Activated B cell treated with CpG ODN at 0.5 μM for 24 hours (primary cell): ENCODE measurements around the gene ATP1A1. TPM values are rescaled to one million over a fixed set of nuclear protein-coding genes. Genes with fewer than 3 reads are reported as not detected.
A peak's percentile ranks its signal among the peaks of the same experiment; 100 is the strongest.

ENCODE experiments used
- ATAC-seq: fragments of 200-7000 bp; cut with Tn5 transposase; one replicate; pipeline ENCODE4 v1.10.0; 2021; ENCODE audit warnings: low read depth, mild to moderate bottlenecking, moderate library complexity
- CTCF ChIA-PET: fragments of 350-600 bp; sonication (Branson Sonifier 250); formaldehyde crosslinking; loops from one replicate; lab custom pipeline; 2021; ENCODE audit warnings: antibody characterized with exemption; lab: Charles Lee
- POLR2A ChIA-PET: fragments of 350-600 bp; sonication (Branson Sonifier 250); formaldehyde crosslinking; loops from one replicate; lab custom pipeline; 2021; ENCODE audit warnings: antibody characterized with exemption; lab: Charles Lee
- DNase-seq: peaks from one replicate; pipeline ENCODE4 v3.0.0; 2022
- H3K27ac Mint-ChIP-seq: one replicate; pipeline ENCODE4 v1.8.0; 2020; ENCODE audit warnings: mixed read lengths
- H3K27me3 Mint-ChIP-seq: one replicate; pipeline ENCODE4 v1.8.0; 2021; ENCODE audit warnings: mixed read lengths
- H3K36me3 Mint-ChIP-seq: one replicate; pipeline ENCODE4 v1.8.0; 2021; ENCODE audit warnings: low read depth, mixed read lengths
- H3K4me1 Mint-ChIP-seq: one replicate; pipeline ENCODE4 v1.8.0; 2021; ENCODE audit warnings: mixed read lengths
- H3K4me3 Mint-ChIP-seq: one replicate; pipeline ENCODE4 v1.8.0; 2020; ENCODE audit warnings: mild to moderate bottlenecking, mixed read lengths
- H3K9me3 Mint-ChIP-seq: one replicate; pipeline ENCODE4 v1.8.0; 2020; ENCODE audit warnings: mixed read lengths
- CTCF ChIP-seq: fragments of 200-600 bp; IDR thresholded peaks from one replicate; pipeline ENCODE4 v1.8.0; 2022; ENCODE audit warnings: antibody characterized with exemption, mild to moderate bottlenecking
- intact Hi-C: fragments of 100-400 bp; cut with micrococcal nuclease; formaldehyde crosslinking; loops from one replicate; pipeline ENCODE4 v1.15.1; 2024
- total RNA-seq: library from RNA; stranded (reverse); gene quantifications from 2 replicates; pipeline ENCODE4 v1.2.3, GENCODE V29; 2022

Gene ATP1A1
- total RNA-seq, 1 donor from 2014 or later = 151 TPM

- ChIA-PET POLR2A (interaction anchor here (0.9 kb wide), 1 partner anchor 10 kb away, joined by 5 read pairs; no protein-coding TSS in a partner anchor), CTCF (no interaction called here)
- no peak overlapping the region for H3K27ac Mint-ChIP-seq
- H3K36me3 Mint-ChIP-seq = peaks cover 100% of the 10 kb centered on the region
- no peak for DNase-seq
- no peak for ATAC-seq
- H3K9me3 Mint-ChIP-seq = no peaks in the 10 kb centered on the region
- no peak overlapping the region for H3K4me3 Mint-ChIP-seq
- no peaks in the 10 kb centered on the region for H3K27me3 Mint-ChIP-seq
- intact Hi-C loops = no loop called here
- no peaks in the 10 kb centered on the region for H3K4me1 Mint-ChIP-seq
- TF ChIP-seq CTCF = no peak
Measured at GRCh38 chr1:116401646-116402176, 28.7 kb downstream of the ATP1A1 start.

- Mint-ChIP-seq H3K9me3 (no peaks in the 10 kb centered on the region), H3K36me3 (peaks cover 100% of the 10 kb centered on the region), H3K27ac (peak overlapping the region; percentile 30), H3K4me3 (no peak overlapping the region), H3K4me1 (no peaks in the 10 kb centered on the region), H3K27me3 (no peaks in the 10 kb centered on the region)
- no peak for DNase-seq
- intact Hi-C loops = no loop called here
- ChIA-PET CTCF (no interaction called here), POLR2A (interaction anchor here (0.7 kb wide), 1 partner anchor 25 kb away, joined by 3 read pairs; no protein-coding TSS in a partner anchor)
- no peak for TF ChIP-seq CTCF
- ATAC-seq = no peak
Measured at GRCh38 chr1:116402333-116402732, 29.3 kb downstream of the ATP1A1 start.

DNA sequence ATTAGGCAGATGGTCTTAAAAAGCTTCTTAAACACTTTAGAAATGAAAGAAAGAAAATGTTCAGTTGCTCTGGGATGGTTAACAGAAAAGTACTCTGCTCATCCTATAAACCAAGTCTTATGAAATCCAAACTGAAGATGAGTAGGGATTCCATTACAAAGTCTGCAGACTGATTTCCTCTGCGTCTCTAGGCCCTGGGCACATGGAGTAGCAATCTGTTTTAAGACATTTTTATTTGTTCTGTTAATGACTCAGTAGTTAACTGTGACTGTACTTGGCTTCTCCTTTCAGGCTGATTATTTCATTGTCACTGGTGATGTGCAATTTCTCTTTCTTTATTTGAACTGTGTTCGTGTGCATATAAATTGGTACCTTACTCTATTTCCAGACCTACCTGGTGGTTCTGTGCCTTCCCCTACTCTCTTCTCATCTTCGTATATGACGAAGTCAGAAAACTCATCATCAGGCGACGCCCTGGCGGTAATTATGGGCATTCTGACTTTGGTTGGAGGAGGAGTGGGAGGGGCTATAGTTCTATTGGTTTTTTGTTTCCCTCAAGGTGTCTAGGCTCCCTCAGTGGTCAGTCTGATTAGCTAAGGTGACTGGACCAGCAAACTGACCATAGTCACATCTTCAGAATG, 30.6 kb downstream of the ATP1A1 start:
- ChIA-PET POLR2A (no interaction called here), CTCF (no interaction called here)
- H3K27me3 Mint-ChIP-seq = no peaks in the 10 kb centered on the region
- intact Hi-C loops = no loop called here
- H3K4me3 Mint-ChIP-seq = no peak overlapping the region
- DNase-seq (no peak), ATAC-seq (no peak)
- H3K27ac Mint-ChIP-seq = no peak overlapping the region
- no peaks in the 10 kb centered on the region for H3K4me1 Mint-ChIP-seq
- H3K36me3 Mint-ChIP-seq = peaks cover 96% of the 10 kb centered on the region
- no peak for TF ChIP-seq CTCF
- no peaks in the 10 kb centered on the region for H3K9me3 Mint-ChIP-seq

DNA sequence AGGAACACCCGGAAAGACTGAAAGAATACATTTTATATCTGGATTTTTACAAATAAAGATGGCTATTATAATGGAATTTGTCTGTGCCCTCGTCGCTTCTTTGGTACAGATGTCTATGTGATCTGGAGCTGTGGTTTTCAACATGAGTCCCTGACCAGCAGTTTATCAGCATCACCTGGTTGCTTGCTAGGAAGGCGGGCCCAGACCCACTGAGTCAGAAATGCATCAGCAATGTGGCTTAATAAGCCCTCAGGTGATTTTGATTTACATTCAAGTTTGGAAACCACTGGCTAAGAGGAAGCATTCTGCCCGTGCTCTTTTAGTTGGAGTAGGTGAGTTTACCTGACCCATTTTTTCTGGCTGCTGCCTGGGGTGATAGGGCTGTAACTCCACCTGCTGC, 31.7 kb downstream of the ATP1A1 start:
- peaks cover 85% of the 10 kb centered on the region for H3K36me3 Mint-ChIP-seq
- intact Hi-C loops = no loop called here
- no peaks in the 10 kb centered on the region for H3K27me3 Mint-ChIP-seq
- H3K27ac Mint-ChIP-seq = no peak overlapping the region
- CTCF ChIA-PET = no interaction called here
- DNase-seq (no peak), ATAC-seq (no peak)
- TF ChIP-seq CTCF = no peak
- no peak overlapping the region for H3K4me3 Mint-ChIP-seq
- H3K4me1 Mint-ChIP-seq = no peaks in the 10 kb centered on the region
- POLR2A ChIA-PET = no interaction called here
- H3K9me3 Mint-ChIP-seq = no peaks in the 10 kb centered on the region

GRCh38 chr1:116405241-116406135, 32.4 kb downstream of the ATP1A1 start:
- CTCF ChIA-PET = interaction anchor here (1.2 kb wide), 1 partner anchor 80 kb away, joined by 3 read pairs; no protein-coding TSS in a partner anchor
- H3K36me3 Mint-ChIP-seq = peaks cover 77% of the 10 kb centered on the region
- H3K27ac Mint-ChIP-seq = no peak overlapping the region
- no peaks in the 10 kb centered on the region for H3K9me3 Mint-ChIP-seq
- ATAC-seq (no peak), DNase-seq (no peak)
- H3K4me1 Mint-ChIP-seq = no peaks in the 10 kb centered on the region
- intact Hi-C loops = no loop called here
- no peak for TF ChIP-seq CTCF
- POLR2A ChIA-PET = no interaction called here
- H3K4me3 Mint-ChIP-seq = no peak overlapping the region
- H3K27me3 Mint-ChIP-seq = no peaks in the 10 kb centered on the region
